Activated CD4-positive, alpha-beta T cell treated with anti-CD3 and anti-CD28 coated beads for 36 hours (primary cell): ENCODE data around the gene DEK. TPM values are rescaled to one million over a fixed set of nuclear protein-coding genes. Genes with fewer than 3 reads are reported as not detected.

Experiments used
- ATAC-seq: fragments of 200-7000 bp; cut with Tn5 transposase; one replicate; pipeline ENCODE4 v1.10.0; 2021; ENCODE audit warnings: mild to moderate bottlenecking, moderate library complexity
- CTCF ChIA-PET: fragments of 350-600 bp; sonication (Branson Sonifier 250); formaldehyde crosslinking; loops from one replicate; lab custom pipeline; 2021; ENCODE audit warnings: antibody characterized with exemption; lab: Charles Lee
- POLR2A ChIA-PET: fragments of 350-600 bp; sonication (Branson Sonifier 250); formaldehyde crosslinking; loops from one replicate; lab custom pipeline; 2021; ENCODE audit warnings: antibody characterized with exemption, inconsistent platforms; lab: Charles Lee
- DNase-seq: peaks from one replicate; pipeline ENCODE4 v3.0.0-alpha.2; 2020
- H3K27ac Mint-ChIP-seq: one replicate; pipeline ENCODE4 v1.8.0; 2021; ENCODE audit warnings: mixed read lengths
- H3K27me3 Mint-ChIP-seq: one replicate; pipeline ENCODE4 v1.8.0; 2021; ENCODE audit warnings: mixed read lengths
- H3K36me3 Mint-ChIP-seq: one replicate; pipeline ENCODE4 v1.8.0; 2021; ENCODE audit warnings: low read depth, mixed read lengths
- H3K4me1 Mint-ChIP-seq: one replicate; pipeline ENCODE4 v1.8.0; 2021; ENCODE audit warnings: mixed read lengths
- H3K4me3 Mint-ChIP-seq: one replicate; pipeline ENCODE4 v1.8.0; 2021; ENCODE audit warnings: mild to moderate bottlenecking, moderate library complexity, mixed read lengths
- H3K9me3 Mint-ChIP-seq: one replicate; pipeline ENCODE4 v1.8.0; 2021; ENCODE audit warnings: low read depth, mixed read lengths
- intact Hi-C, 2 experiments: fragments of 100-400 bp; cut with DNase I in 1 of 2; cut with micrococcal nuclease in 1 of 2; formaldehyde crosslinking; loops; one replicate each; pipeline versions ENCODE4 v1.14.2 to v1.15.1; 2022 to 2024; cut with DNase I, micrococcal nuclease
- total RNA-seq, 2 experiments: library from RNA; stranded (reverse); gene quantifications; one replicate each; pipeline ENCODE4 v1.2.3, GENCODE V29; 2021

The DEK gene
- total RNA-seq, 2 experiments from 2014 or later: 201 to 273 TPM

- Mint-ChIP-seq H3K27me3 (no peaks in the 10 kb centered on the region), H3K4me3 (peak overlapping the region; percentile 93), H3K27ac (peak overlapping the region; percentile 95), H3K9me3 (peaks cover 5% of the 10 kb centered on the region), H3K36me3 (peaks cover 38% of the 10 kb centered on the region), H3K4me1 (peaks cover 42% of the 10 kb centered on the region)
- ChIA-PET CTCF (interaction anchor here (0.7 to 1.0 kb wide), 2 partner anchors 10 to 667 kb away, joined by 3 to 4 read pairs; no protein-coding TSS in a partner anchor), POLR2A (interaction anchor here (0.7 kb wide), 1 partner anchor 10 kb away, joined by 3 read pairs; no protein-coding TSS in a partner anchor)
- no peak for ATAC-seq
- no peak for DNase-seq
- intact Hi-C loops: loop anchor here (1.0 to 10.0 kb wide), 10 partner anchors 110 to 1947 kb away; partner anchors contain the start of genes KDM1B (in 2 of the 2), NUP153 (in 2 of the 2), TPMT (in 2 of the 2) and ATXN1 (in 1 of the 2)
These were observed 620 bp upstream of the DEK start for GRCh38 chr6:18264923-18265377.

- ChIA-PET POLR2A (no interaction called here), CTCF (interaction anchor here (1.2 kb wide), 1 partner anchor 22 kb away, joined by 3 read pairs; no protein-coding TSS in a partner anchor)
- Mint-ChIP-seq H3K9me3 (peaks cover 5% of the 10 kb centered on the region), H3K27me3 (no peaks in the 10 kb centered on the region), H3K36me3 (peaks cover 48% of the 10 kb centered on the region), H3K4me1 (peaks cover 51% of the 10 kb centered on the region), H3K4me3 (peak overlapping the region; percentile 93), H3K27ac (peak overlapping the region; percentile 99)
- intact Hi-C loops: loop anchor here (1.0 to 10.0 kb wide), 12 partner anchors 19 to 1949 kb away; partner anchors contain the start of genes KDM1B (in 2 of the 2), NUP153 (in 2 of the 2), TPMT (in 2 of the 2) and ATXN1 (in 1 of the 2)
- DNase-seq (peak; percentile 52), ATAC-seq (peak; percentile 2)
These were observed 712 bp downstream of the DEK start for GRCh38 chr6:18263418-18264218.

DNA sequence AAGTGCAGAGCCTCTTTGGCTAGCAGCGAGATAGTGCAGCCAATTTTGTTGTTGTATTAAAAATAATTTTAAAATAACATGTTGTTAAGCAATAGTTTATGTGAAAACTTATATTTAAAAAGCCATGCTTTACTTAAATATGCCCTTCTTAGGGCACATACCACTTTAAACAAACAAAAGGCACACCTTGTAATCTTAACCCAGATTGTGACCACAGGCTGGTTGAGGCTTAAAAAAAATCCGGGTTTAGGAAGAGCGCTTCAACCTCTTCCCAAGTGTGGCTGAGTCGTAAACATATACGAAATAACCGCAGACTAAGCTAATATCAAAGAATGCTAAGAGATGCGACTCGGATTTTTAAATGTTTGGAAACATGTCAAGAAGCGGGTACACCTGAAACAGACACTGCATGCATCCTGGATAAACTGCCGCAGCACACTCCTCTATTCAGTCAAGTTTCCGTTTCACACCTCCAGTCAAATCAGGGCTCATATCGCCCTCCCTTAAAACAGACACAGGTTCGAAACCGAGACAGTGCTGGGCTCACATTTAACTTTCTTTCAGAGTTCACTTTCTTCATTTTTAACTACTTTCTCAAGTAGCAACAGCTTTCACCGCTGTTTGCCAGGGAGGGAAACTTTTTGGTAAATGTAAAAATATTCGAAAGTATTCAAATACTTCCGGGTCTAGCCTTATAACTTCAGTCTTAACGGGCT, 1.5 kb downstream of the DEK start:
- Mint-ChIP-seq H3K27me3 (no peaks in the 10 kb centered on the region), H3K27ac (peak overlapping the region; percentile 99), H3K9me3 (peaks cover 5% of the 10 kb centered on the region), H3K4me3 (peak overlapping the region; percentile 93), H3K4me1 (peaks cover 52% of the 10 kb centered on the region), H3K36me3 (peaks cover 54% of the 10 kb centered on the region)
- DNase-seq: peak; percentile 73
- ChIA-PET CTCF (interaction anchor here (0.6 to 1.2 kb wide), 2 partner anchors 21 to 245 kb away, joined by 3 read pairs; no protein-coding TSS in a partner anchor), POLR2A (no interaction called here)
- peak; percentile 70 for ATAC-seq
- intact Hi-C loops: loop anchor here (2.0 to 10.0 kb wide), 9 partner anchors 18 to 1949 kb away; partner anchors contain the start of genes ATXN1 (in 1 of the 2), MBOAT1 (in 1 of the 2), NUP153 (in 1 of the 2) and RNF144B (in 1 of the 2)

GRCh38 chr6:18261877-18262276, 2.5 kb downstream of the DEK start:
- Mint-ChIP-seq H3K4me1 (peaks cover 52% of the 10 kb centered on the region), H3K27ac (peak overlapping the region; percentile 52), H3K27me3 (no peaks in the 10 kb centered on the region), H3K4me3 (peak overlapping the region; percentile 93), H3K36me3 (peaks cover 63% of the 10 kb centered on the region), H3K9me3 (peaks cover 5% of the 10 kb centered on the region)
- ChIA-PET CTCF (interaction anchor here (0.6 kb wide), 1 partner anchor 246 kb away, joined by 3 read pairs; no protein-coding TSS in a partner anchor), POLR2A (no interaction called here)
- ATAC-seq (no peak), DNase-seq (no peak)
- intact Hi-C loops: loop anchor here (2.0 to 10.0 kb wide), 9 partner anchors 17 to 1950 kb away; partner anchors contain the start of genes ATXN1 (in 1 of the 2), MBOAT1 (in 1 of the 2), NUP153 (in 1 of the 2) and RNF144B (in 1 of the 2)

DNA sequence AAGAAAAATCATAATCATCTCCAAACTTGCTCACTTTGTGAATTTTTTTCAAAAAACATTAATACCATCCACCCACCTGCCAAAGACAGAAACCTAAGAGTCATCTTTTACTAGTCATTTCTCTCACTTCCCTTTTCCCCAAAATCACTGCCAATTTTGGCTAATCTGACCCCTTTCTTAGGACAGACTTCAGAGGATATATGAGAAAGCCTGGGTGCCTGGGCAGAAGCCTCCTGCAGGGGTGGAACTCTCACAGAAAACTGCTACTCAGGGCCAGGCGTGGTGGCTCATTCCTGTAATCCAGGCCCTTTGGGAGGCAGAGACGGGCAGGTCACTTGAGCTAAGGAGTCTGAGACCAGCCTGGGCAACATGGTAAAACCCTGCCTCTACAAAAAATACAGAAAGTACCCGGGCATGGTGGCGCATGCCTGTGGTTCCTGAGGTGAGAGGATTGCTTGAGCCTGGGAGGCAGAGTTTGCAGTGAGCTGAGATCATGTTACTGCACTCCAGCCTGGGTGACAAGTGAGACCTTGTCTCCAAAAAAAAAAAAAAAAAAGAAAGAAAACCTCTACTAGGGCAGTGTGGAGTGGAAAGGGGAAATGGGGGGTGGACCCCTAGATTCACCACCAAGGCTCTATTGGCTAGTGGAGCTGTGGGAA, 3.8 kb downstream of the DEK start:
- H3K27ac Mint-ChIP-seq: peak overlapping the region; percentile 67
- POLR2A ChIA-PET: interaction anchor here (0.6 to 0.8 kb wide), 3 partner anchors 17 to 181 kb away, joined by 3 to 6 read pairs (median 3); no protein-coding TSS in a partner anchor
- peak; percentile 67 for DNase-seq

DNA sequence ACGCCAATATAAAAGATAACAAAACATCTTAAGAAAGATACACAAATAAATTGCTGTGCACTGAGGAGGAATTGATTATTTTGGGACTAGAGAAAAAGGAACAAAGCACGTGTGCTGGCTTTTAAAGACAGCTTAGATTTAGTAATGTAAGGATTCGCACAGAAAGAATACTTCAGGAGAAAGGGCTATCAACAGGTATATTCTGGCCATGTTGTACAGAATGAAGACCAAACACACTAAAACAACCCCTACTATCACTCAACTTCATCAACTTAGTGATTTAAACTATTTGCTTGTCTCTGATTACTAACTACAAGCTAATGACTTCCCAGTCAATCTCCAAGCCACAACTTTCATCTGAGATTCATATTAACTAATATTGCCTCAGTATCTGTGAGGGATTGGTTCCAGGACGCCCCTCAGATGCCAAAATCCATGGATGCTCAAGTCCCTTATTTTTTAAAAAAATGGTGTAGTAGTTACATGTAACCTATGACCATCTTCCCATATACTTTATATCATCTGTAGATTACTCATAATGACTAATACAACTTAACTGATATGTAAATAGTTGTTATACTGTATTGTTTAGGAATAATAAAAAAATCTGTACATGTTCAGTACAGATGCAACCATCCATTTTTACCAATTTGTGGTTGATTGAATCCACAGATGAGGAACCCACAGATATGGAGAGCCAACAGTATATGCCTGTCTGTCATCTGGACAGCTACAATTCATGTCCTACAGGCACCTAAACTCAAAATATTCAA, 4.5 kb downstream of the DEK start:
- intact Hi-C loops: loop anchor here (5.0 to 10.0 kb wide), 7 partner anchors 127 to 1952 kb away; partner anchors contain the start of genes ATXN1 (in 1 of the 2), MBOAT1 (in 1 of the 2), NUP153 (in 1 of the 2) and RNF144B (in 1 of the 2)
- H3K4me3 Mint-ChIP-seq: peak overlapping the region; percentile 93
- ATAC-seq (no peak), DNase-seq (no peak)
- no peaks in the 10 kb centered on the region for H3K27me3 Mint-ChIP-seq
- peaks cover 46% of the 10 kb centered on the region for H3K4me1 Mint-ChIP-seq
- ChIA-PET POLR2A (interaction anchor here (0.6 to 0.7 kb wide), 4 partner anchors 50 to 182 kb away, joined by 3 to 6 read pairs (median 5); no protein-coding TSS in a partner anchor), CTCF (interaction anchor here (0.7 kb wide), 1 partner anchor 125 kb away, joined by 3 read pairs; no protein-coding TSS in a partner anchor)
- peaks cover 76% of the 10 kb centered on the region for H3K36me3 Mint-ChIP-seq
- peak overlapping the region; percentile 67 for H3K27ac Mint-ChIP-seq
- no peaks in the 10 kb centered on the region for H3K9me3 Mint-ChIP-seq

More for the DNA sequence above, 3.8 kb downstream of the DEK start:
- Mint-ChIP-seq H3K4me3 (peak overlapping the region; percentile 93), H3K4me1 (peaks cover 50% of the 10 kb centered on the region), H3K9me3 (peaks cover 4% of the 10 kb centered on the region), H3K27me3 (no peaks in the 10 kb centered on the region), H3K36me3 (peaks cover 70% of the 10 kb centered on the region)
- CTCF ChIA-PET: interaction anchor here (0.6 kb wide), 1 partner anchor 565 kb away, joined by 3 read pairs; no protein-coding TSS in a partner anchor
- ATAC-seq: peak; percentile 12
- intact Hi-C loops: loop anchor here (5.0 to 10.0 kb wide), 7 partner anchors 127 to 1952 kb away; partner anchors contain the start of genes ATXN1 (in 1 of the 2), MBOAT1 (in 1 of the 2), NUP153 (in 1 of the 2) and RNF144B (in 1 of the 2)

GRCh38 chr6:18254793-18255192, 9.5 kb downstream of the DEK start:
- CTCF ChIA-PET: no interaction called here
- Mint-ChIP-seq H3K27me3 (no peaks in the 10 kb centered on the region), H3K9me3 (no peaks in the 10 kb centered on the region), H3K36me3 (peaks cover 68% of the 10 kb centered on the region), H3K4me3 (no peak overlapping the region), H3K4me1 (peaks cover 22% of the 10 kb centered on the region), H3K27ac (no peak overlapping the region)
- DNase-seq: no peak
- no peak for ATAC-seq
- intact Hi-C loops: no loop called here
- POLR2A ChIA-PET: no interaction called here

DNA sequence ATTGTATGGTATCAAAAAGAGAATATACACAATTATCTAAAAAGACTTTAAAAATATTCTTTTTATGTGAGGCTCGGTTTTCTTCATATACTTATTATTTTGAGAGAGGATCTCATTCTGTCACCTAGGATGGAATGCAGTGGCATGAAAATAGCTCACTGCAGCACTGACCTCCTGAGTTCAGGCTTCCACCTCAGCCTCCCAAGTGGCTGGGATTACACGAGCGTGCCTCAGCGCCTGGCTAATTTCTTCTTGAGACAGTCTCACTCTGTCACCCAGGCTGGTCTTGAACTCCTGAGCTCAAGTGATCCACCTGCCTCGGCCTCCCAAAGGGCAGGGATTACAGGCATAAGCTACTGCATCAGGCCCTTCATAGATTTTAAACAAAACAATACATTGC, 10.7 kb downstream of the DEK start:
- Mint-ChIP-seq H3K36me3 (peaks cover 71% of the 10 kb centered on the region), H3K4me1 (peaks cover 20% of the 10 kb centered on the region), H3K9me3 (no peaks in the 10 kb centered on the region), H3K4me3 (no peak overlapping the region), H3K27ac (no peak overlapping the region), H3K27me3 (no peaks in the 10 kb centered on the region)
- intact Hi-C loops: no loop called here
- ATAC-seq (no peak), DNase-seq (no peak)
- CTCF ChIA-PET: no interaction called here
- POLR2A ChIA-PET: no interaction called here

GRCh38 chr6:18249271-18249670, 15.1 kb downstream of the DEK start:
- peaks cover 41% of the 10 kb centered on the region for H3K4me1 Mint-ChIP-seq
- intact Hi-C loops: no loop called here
- H3K27me3 Mint-ChIP-seq: no peaks in the 10 kb centered on the region
- DNase-seq (no peak), ATAC-seq (peak; percentile 30)
- CTCF ChIA-PET: no interaction called here
- peaks cover 80% of the 10 kb centered on the region for H3K36me3 Mint-ChIP-seq
- no peak overlapping the region for H3K4me3 Mint-ChIP-seq
- POLR2A ChIA-PET: no interaction called here
- peaks cover 1% of the 10 kb centered on the region for H3K9me3 Mint-ChIP-seq
- no peak overlapping the region for H3K27ac Mint-ChIP-seq
